CD4-positive, CD25-positive, alpha-beta regulatory T cell (primary cell): Measurements from ENCODE around the gene ICA1. TPM values are rescaled to one million over a fixed set of nuclear protein-coding genes. Genes with fewer than 3 reads are reported as not detected.

Experiments used
- ATAC-seq, 2 donors: fragments of 150-1000 bp; cut with Tn5 transposase; one replicate each; pipeline ENCODE4 v1.10.0; 2021; ENCODE audit warnings: low read depth in 2 of 2, moderate number of reproducible peaks in 2 of 2, moderate library complexity in 1 of 2
- DNase-seq, 3 donors: peaks; one replicate each; pipeline versions ENCODE4 v3.0.0 to v3.0.0-alpha.2; 2012 to 2022; ENCODE audit warnings: mixed read lengths in 1 of 3
- H3K27ac ChIP-seq: one replicate; pipeline ENCODE4 v1.7.0; 2013; ENCODE audit warnings: mild to moderate bottlenecking, low read length; ENCODE audit not compliant: insufficient read depth, poor library complexity, severe bottlenecking
- H3K27me3 ChIP-seq: one replicate; pipeline ENCODE4 v1.7.0; 2013; ENCODE audit warnings: low read length; ENCODE audit not compliant: control insufficient read depth, insufficient read depth
- H3K36me3 ChIP-seq: one replicate; pipeline ENCODE4 v1.7.0; 2013; ENCODE audit warnings: mild to moderate bottlenecking, low read length, moderate library complexity; ENCODE audit not compliant: control insufficient read depth, insufficient read depth
- H3K4me1 ChIP-seq: 2 replicates; pipeline ENCODE4 v1.7.0; 2013; ENCODE audit warnings: mild to moderate bottlenecking, low read length; ENCODE audit not compliant: insufficient read depth, control insufficient read depth, poor library complexity, severe bottlenecking
- H3K4me3 ChIP-seq: one replicate; pipeline ENCODE4 v1.7.0; 2013; ENCODE audit warnings: low read depth, mild to moderate bottlenecking, low read length, moderate library complexity
- H3K9me3 ChIP-seq, 2 experiments: 1 replicate in 1 of 2; 2 replicates in 1 of 2; pipeline ENCODE4 v1.7.0; 2013; ENCODE audit warnings: low read length in 2 of 2, mild to moderate bottlenecking in 1 of 2, moderate library complexity in 1 of 2; ENCODE audit not compliant: control insufficient read depth in 2 of 2
- H3K27ac Mint-ChIP-seq, 3 donors: one replicate each; pipeline ENCODE4 v1.8.0; 2020 to 2022; ENCODE audit warnings: mild to moderate bottlenecking in 3 of 3, mixed read lengths in 3 of 3, moderate library complexity in 2 of 3
- H3K27me3 Mint-ChIP-seq: one replicate; pipeline ENCODE4 v1.8.0; 2022; ENCODE audit warnings: mild to moderate bottlenecking, mixed read lengths
- H3K36me3 Mint-ChIP-seq: one replicate; pipeline ENCODE4 v1.8.0; 2020; ENCODE audit warnings: mixed read lengths
- H3K4me1 Mint-ChIP-seq, 4 donors: one replicate each; pipeline ENCODE4 v1.8.0; 2020 to 2022; ENCODE audit warnings: mixed read lengths in 4 of 4, mild to moderate bottlenecking in 1 of 4
- H3K4me3 Mint-ChIP-seq, 4 donors: one replicate each; pipeline ENCODE4 v1.8.0; 2020 to 2022; ENCODE audit warnings: mild to moderate bottlenecking in 4 of 4, mixed read lengths in 4 of 4, moderate library complexity in 3 of 4
- H3K9me3 Mint-ChIP-seq, 7 donors: one replicate each; pipeline ENCODE4 v1.8.0; 2020 to 2022; ENCODE audit warnings: mixed read lengths in 7 of 7, mild to moderate bottlenecking in 3 of 7, moderate library complexity in 2 of 7
- polyA plus RNA-seq, 4 donors: library from polyadenylated mRNA; unstranded; fragments of 300-500 nt; fragmentation: Illumina TruSeq; gene quantifications; one replicate each; pipeline ENCODE4 v1.2.3, GENCODE V29; 2021
- total RNA-seq: library from RNA; stranded (reverse); gene quantifications from one replicate; pipeline ENCODE4 v1.2.3, GENCODE V29; 2022

Gene ICA1
- total and polyA plus RNA-seq, 5 donors from 2014 or later, result 11.3 to 33.5 (median 21.9) TPM

GRCh38 chr7:8142477-8142876 is 119.5 kb downstream of the ICA1 start:
- peaks cover 7% of the 10 kb centered on the region for H3K36me3 Mint-ChIP-seq
- H3K4me1 Mint-ChIP-seq, result peaks cover 69 to 97% (median 76%) of the 10 kb centered on the region in 4 donors
- peak overlapping the region; percentile 86 to 96 (median 93) for H3K27ac Mint-ChIP-seq
- DNase-seq (no peak), ATAC-seq (no peak)
- no peaks in the 10 kb centered on the region for H3K27me3 ChIP-seq
- H3K36me3 ChIP-seq, result no peaks in the 10 kb centered on the region
- H3K27ac ChIP-seq, result peak overlapping the region; percentile 87
- H3K4me3 ChIP-seq, result peak overlapping the region; percentile 83
- H3K9me3 ChIP-seq, result no peaks in the 10 kb centered on the region
- H3K4me3 Mint-ChIP-seq, result peak overlapping the region; percentile 61 to 93 (median 68)
- peaks cover 75% of the 10 kb centered on the region for H3K4me1 ChIP-seq
- H3K27me3 Mint-ChIP-seq, result no peaks in the 10 kb centered on the region
- H3K9me3 Mint-ChIP-seq, result no peaks in the 10 kb centered on the region

- H3K9me3 ChIP-seq, result no peaks in the 10 kb centered on the region
- H3K4me3 ChIP-seq, result peak overlapping the region; percentile 83
- H3K4me1 Mint-ChIP-seq, result peaks cover 60 to 96% (median 77%) of the 10 kb centered on the region in 4 donors
- peaks cover 78% of the 10 kb centered on the region for H3K4me1 ChIP-seq
- H3K27me3 ChIP-seq, result no peaks in the 10 kb centered on the region
- H3K4me3 Mint-ChIP-seq, result peak overlapping the region; percentile 61 to 93 (median 68)
- H3K9me3 Mint-ChIP-seq, result no peaks in the 10 kb centered on the region
- H3K27ac Mint-ChIP-seq, result peak overlapping the region; percentile 86 to 96 (median 93)
- ATAC-seq (peak; percentile 19 to 31), DNase-seq (peak in 1 of 3 donors; percentile 33)
- H3K36me3 ChIP-seq, result no peaks in the 10 kb centered on the region
- peaks cover 7% of the 10 kb centered on the region for H3K36me3 Mint-ChIP-seq
- no peaks in the 10 kb centered on the region for H3K27me3 Mint-ChIP-seq
- H3K27ac ChIP-seq, result peak overlapping the region; percentile 87
These were observed 120.9 kb downstream of the ICA1 start for GRCh38 chr7:8141070-8141469.

DNA sequence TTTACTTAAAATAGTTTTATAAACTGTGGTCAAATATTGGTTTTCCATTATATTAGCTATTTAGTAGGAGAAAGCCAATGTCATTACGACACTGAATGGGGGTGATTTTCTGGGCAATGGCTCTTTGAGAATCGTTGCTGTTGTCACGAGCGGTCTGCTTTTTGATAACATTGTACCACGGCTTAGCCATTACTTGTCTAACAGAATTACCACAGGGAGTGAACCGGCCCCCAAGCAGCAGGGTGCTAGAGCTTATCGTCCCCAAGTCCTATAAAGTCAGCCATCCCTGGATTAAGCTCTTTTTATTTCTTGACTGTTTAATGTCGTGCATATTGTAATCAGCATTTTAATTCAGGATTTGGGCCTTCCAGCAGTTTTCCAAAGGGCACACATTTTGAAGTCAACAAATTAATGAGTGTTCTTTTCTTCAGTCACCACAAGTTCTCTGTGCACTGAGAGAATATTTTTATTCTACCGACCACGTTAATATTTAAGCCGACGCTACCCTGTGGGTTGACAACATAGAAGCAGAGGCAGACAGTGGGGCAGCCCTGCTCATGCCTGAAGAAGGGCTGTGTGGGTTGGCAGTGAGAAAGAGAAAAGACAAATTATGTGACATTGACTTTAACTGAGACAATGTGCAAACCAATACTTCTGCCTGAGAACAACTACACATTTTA is 125.8 kb downstream of the ICA1 start:
- H3K9me3 Mint-ChIP-seq, result no peaks in the 10 kb centered on the region
- peaks cover 7% of the 10 kb centered on the region for H3K36me3 Mint-ChIP-seq
- Histone ChIP-seq H3K4me1 (peaks cover 88% of the 10 kb centered on the region), H3K27ac (peak overlapping the region; percentile 91), H3K4me3 (peak overlapping the region; percentile 83), H3K27me3 (no peaks in the 10 kb centered on the region), H3K9me3 (no peaks in the 10 kb centered on the region), H3K36me3 (no peaks in the 10 kb centered on the region)
- peak overlapping the region; percentile 16 to 48 (median 36) for H3K4me3 Mint-ChIP-seq
- ATAC-seq (no peak), DNase-seq (no peak)
- H3K4me1 Mint-ChIP-seq, result peaks cover 31 to 98% (median 71%) of the 10 kb centered on the region in 4 donors
- H3K27me3 Mint-ChIP-seq, result no peaks in the 10 kb centered on the region
- H3K27ac Mint-ChIP-seq, result peak overlapping the region; percentile 87 to 96 (median 92)

DNA sequence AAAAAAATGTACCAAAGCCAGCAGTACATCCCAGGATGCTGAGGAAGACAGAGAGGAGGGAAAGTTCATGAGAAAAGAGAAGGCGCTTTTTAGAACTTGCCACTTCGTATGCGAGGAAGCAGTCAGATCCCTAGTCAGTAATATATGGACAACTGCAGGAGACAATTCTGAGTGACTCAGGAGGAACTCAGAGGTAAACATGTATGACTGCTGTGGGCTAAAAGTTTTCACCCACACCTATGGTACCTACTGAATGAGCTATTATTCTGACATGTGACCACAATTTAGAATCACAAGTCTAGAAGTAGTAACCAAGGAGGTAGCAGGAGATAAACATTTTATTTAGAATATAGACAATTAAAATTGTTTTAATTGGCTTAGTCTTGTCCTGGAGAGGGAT is 126.5 kb downstream of the ICA1 start:
- no peaks in the 10 kb centered on the region for H3K27me3 ChIP-seq
- no peaks in the 10 kb centered on the region for H3K27me3 Mint-ChIP-seq
- H3K36me3 Mint-ChIP-seq, result peaks cover 7% of the 10 kb centered on the region
- H3K27ac ChIP-seq, result peak overlapping the region; percentile 91
- no peaks in the 10 kb centered on the region for H3K9me3 ChIP-seq
- H3K4me1 Mint-ChIP-seq, result peaks cover 26 to 98% (median 70%) of the 10 kb centered on the region in 4 donors
- peak overlapping the region; percentile 9 for H3K4me3 ChIP-seq
- DNase-seq, result peak in 1 of 3 donors; percentile 33
- peak overlapping the region in 3 of 4 donors; percentile 26 to 51 (median 48) for H3K4me3 Mint-ChIP-seq
- H3K36me3 ChIP-seq, result no peaks in the 10 kb centered on the region
- ATAC-seq, result peak; percentile 19
- H3K4me1 ChIP-seq, result peaks cover 88% of the 10 kb centered on the region
- peak overlapping the region; percentile 87 to 96 (median 92) for H3K27ac Mint-ChIP-seq
- H3K9me3 Mint-ChIP-seq, result no peaks in the 10 kb centered on the region

GRCh38 chr7:8134089-8134733 is 127.8 kb downstream of the ICA1 start:
- Mint-ChIP-seq H3K4me1 (peaks cover 23 to 98% (median 68%) of the 10 kb centered on the region in 4 donors), H3K27ac (peak overlapping the region; percentile 87 to 98 (median 96)), H3K27me3 (no peaks in the 10 kb centered on the region), H3K4me3 (peak overlapping the region; percentile 4 to 66 (median 46)), H3K9me3 (no peaks in the 10 kb centered on the region), H3K36me3 (peaks cover 7% of the 10 kb centered on the region)
- DNase-seq, result peak; percentile 23 to 72 (median 64)
- peak overlapping the region; percentile 63 for H3K4me3 ChIP-seq
- no peaks in the 10 kb centered on the region for H3K27me3 ChIP-seq
- no peaks in the 10 kb centered on the region for H3K36me3 ChIP-seq
- peaks cover 82% of the 10 kb centered on the region for H3K4me1 ChIP-seq
- peak overlapping the region; percentile 91 for H3K27ac ChIP-seq
- no peaks in the 10 kb centered on the region for H3K9me3 ChIP-seq
- peak; percentile 44 to 52 for ATAC-seq

- H3K27me3 Mint-ChIP-seq, result no peaks in the 10 kb centered on the region
- peaks cover 7% of the 10 kb centered on the region for H3K36me3 Mint-ChIP-seq
- Histone ChIP-seq H3K27ac (peak overlapping the region; percentile 91), H3K4me3 (peak overlapping the region; percentile 77), H3K36me3 (no peaks in the 10 kb centered on the region), H3K4me1 (peaks cover 89% of the 10 kb centered on the region), H3K27me3 (no peaks in the 10 kb centered on the region), H3K9me3 (no peaks in the 10 kb centered on the region)
- peak overlapping the region; percentile 4 to 87 (median 78) for H3K4me3 Mint-ChIP-seq
- ATAC-seq (no peak), DNase-seq (no peak)
- no peaks in the 10 kb centered on the region for H3K9me3 Mint-ChIP-seq
- H3K27ac Mint-ChIP-seq, result peak overlapping the region; percentile 87 to 98 (median 96)
- H3K4me1 Mint-ChIP-seq, result peaks cover 19 to 98% (median 68%) of the 10 kb centered on the region in 4 donors
These were observed 128.6 kb downstream of the ICA1 start for GRCh38 chr7:8133188-8133848.

- H3K36me3 ChIP-seq, result no peaks in the 10 kb centered on the region
- ATAC-seq (peak; percentile 77), DNase-seq (peak; percentile 42 to 83 (median 80))
- Mint-ChIP-seq H3K4me3 (peak overlapping the region; percentile 74 to 87 (median 78)), H3K27me3 (no peaks in the 10 kb centered on the region), H3K9me3 (no peaks in the 10 kb centered on the region), H3K4me1 (peaks cover 21 to 98% (median 71%) of the 10 kb centered on the region in 4 donors), H3K36me3 (peaks cover 6% of the 10 kb centered on the region), H3K27ac (peak overlapping the region; percentile 87 to 98 (median 96))
- H3K4me3 ChIP-seq, result peak overlapping the region; percentile 77
- H3K4me1 ChIP-seq, result peaks cover 93% of the 10 kb centered on the region
- H3K27ac ChIP-seq, result peak overlapping the region; percentile 91
- H3K9me3 ChIP-seq, result no peaks in the 10 kb centered on the region
- no peaks in the 10 kb centered on the region for H3K27me3 ChIP-seq
These were observed 130.0 kb downstream of the ICA1 start for GRCh38 chr7:8131694-8132605.
